NCI-H774 (cell line): ENCODE results near the gene PARD3.
"Not testable (repeated sequence)": the region's sequence is repeated elsewhere in the genome, so short reads cannot be mapped to it uniquely, and the experiment has no call there.

ENCODE experiments used
- DNase-seq: peaks from one replicate; lab custom pipeline; 2025; lab: John Stamatoyannopoulos, UW

Gene PARD3

GRCh38 chr10:34464000-34464399 lies 351.1 kb downstream of the PARD3 start:
- no peak for DNase-seq

GRCh38 chr10:34462993-34463392 lies 352.1 kb downstream of the PARD3 start:
- DNase-seq, result no peak

GRCh38 chr10:34462056-34462455 lies 353.0 kb downstream of the PARD3 start:
- DNase-seq, result no peak

- DNase-seq, result no peak
These were observed 360.4 kb downstream of the PARD3 start for GRCh38 chr10:34454590-34455261.

- no peak for DNase-seq
These were observed 365.3 kb downstream of the PARD3 start for GRCh38 chr10:34449836-34450235.

- DNase-seq, result no peak
These were observed 369.0 kb downstream of the PARD3 start for GRCh38 chr10:34446049-34446448.

GRCh38 chr10:34444223-34445183 lies 370.6 kb downstream of the PARD3 start:
- DNase-seq, result no peak

DNA sequence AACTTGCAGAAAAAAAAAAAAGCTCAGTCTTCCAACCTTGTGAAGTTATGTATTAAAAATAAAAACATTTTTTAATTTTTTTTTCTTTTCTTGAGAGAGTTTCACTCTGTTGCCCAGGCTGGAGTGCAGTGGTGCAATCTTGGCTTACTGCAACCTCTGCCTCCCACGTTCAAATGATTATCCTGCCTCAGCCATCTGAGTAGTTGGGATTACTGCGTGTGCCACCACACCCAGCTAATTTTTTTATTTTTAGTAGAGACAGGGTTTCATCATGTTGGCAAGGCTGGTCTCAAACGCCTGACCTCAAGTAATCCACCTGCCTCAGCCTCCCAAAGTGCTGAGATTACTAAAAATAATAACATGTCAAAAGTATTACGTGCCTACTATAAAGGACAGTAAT lies 375.7 kb downstream of the PARD3 start:
- not testable (repeated sequence) for DNase-seq

DNA sequence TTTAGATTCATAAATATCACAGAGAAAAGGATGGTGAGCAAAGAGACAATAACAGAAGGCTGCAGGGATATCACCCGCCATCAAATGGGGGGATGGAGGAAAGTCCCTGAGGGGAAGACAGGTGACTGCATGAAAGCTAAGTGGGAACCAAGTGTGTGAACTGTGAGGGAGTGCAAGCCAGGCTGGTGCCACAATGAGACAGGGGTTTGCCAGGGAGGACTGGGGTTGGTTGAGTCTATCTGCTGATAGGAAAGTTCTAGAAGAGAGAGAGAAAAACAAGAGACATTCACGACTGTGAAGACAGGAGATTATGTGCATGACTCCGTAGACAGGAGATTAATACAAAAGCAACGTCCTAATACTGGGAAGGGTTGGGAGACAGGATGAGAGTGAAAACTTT lies 376.4 kb downstream of the PARD3 start:
- DNase-seq, result no peak

- DNase-seq, result no peak
These were observed 377.2 kb downstream of the PARD3 start for GRCh38 chr10:34437906-34438305.

- DNase-seq, result no peak
These were observed 380.9 kb downstream of the PARD3 start for GRCh38 chr10:34434119-34434594.

GRCh38 chr10:34433241-34434076 lies 381.6 kb downstream of the PARD3 start:
- no peak for DNase-seq

- DNase-seq, result no peak
These were observed 382.5 kb downstream of the PARD3 start for GRCh38 chr10:34432589-34432988.

- DNase-seq, result no peak
These were observed 384.4 kb downstream of the PARD3 start for GRCh38 chr10:34430685-34431084.

GRCh38 chr10:34428501-34428900 lies 386.6 kb downstream of the PARD3 start:
- no peak for DNase-seq

GRCh38 chr10:34427911-34428216 lies 387.2 kb downstream of the PARD3 start:
- DNase-seq, result no peak

- not testable (repeated sequence) for DNase-seq
These were observed 387.8 kb downstream of the PARD3 start for GRCh38 chr10:34427158-34427910.

DNA sequence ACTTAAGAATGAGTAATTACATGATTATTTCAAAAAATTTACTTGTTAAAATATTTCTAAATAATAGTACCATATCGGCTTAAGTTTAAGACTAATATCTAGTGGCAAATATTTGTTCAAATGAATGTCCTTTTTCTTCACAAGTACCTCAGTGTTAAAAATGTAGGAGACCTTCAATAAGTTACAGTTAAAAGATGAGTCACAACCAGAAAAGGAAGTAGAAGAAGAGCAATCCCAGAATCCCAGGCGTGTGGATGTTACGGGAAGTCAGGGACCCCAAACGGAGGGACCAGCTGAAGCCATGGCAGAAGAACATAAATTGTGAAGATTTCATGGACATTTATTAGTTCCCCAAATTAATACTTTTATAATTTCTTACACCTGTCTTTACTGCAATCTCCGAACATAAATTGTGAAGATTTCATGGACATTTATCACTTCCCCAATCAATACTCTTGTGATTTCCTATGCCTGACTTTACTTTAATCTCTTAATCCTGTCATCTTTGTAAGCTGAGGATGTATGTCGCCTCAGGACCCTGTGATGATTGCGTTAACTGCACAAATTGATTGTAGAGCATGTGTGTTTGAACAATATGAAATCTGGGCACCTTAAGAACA lies 388.4 kb downstream of the PARD3 start:
- not testable (repeated sequence) for DNase-seq

DNA sequence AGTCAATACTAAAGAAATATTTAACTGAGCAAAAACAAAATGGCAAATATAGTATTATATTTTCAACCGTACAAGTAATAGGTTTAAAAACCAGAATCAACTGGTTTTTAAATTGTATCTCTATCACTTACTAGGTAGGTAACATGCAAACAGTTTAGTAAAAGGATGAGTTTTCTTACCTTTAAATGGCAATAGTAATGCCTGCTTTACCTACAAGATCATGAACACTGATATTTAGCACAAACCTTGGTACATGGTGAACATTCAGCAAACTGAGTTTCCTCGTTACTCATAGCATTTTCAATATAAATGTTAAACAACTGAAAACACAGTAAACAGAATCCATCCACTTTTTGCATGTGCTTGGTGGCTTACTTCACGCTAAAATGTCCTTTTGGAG lies 389.1 kb downstream of the PARD3 start:
- no peak for DNase-seq

DNA sequence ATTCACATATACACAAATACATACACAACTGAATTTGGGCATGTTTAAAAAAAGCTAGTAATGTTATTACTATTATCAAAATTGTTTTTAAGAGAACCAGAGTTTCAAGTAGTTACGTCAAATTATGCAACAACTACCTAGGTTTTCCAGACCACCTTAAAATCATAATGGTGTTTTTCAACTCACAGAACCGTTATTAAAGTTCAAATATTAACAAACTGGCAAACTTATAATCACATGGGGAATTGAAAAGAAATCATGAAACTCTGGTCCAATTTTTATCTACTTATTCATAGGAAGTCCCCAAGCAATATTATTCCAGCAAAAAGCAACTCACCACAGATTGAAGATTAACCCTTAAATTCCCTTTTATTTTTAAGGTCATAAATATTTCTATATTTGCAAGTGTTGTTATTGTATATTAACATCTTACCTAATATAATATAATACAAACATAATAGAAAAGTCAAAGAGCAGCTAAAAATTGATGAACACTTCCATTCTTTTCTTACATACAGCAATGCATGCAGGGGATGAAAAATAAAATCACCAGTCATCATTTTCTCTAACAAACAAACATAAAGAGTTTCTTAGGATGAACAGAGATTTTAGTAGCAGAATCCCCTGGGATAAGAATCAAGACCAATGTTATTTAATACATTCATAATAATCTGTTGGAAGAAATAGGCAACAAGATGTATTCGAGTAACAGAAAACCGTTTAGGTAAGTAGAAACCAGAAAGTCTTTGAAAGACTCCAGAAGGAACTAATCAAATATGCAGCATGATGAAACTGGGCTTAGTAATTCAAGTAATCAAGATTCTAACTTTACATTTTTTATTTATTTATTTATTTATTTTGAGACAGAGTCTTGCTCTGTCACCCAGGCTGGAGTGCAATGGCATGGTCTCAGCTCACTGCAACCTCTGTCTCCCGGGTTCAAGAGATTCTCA lies 391.1 kb downstream of the PARD3 start:
- DNase-seq, result no peak
